HEK293 (cell line): Measurements from ENCODE around the gene WNT8B.

Experiments
- ATF2 ChIP-seq: fragments of 450-650 bp; formaldehyde crosslinking; IDR thresholded peaks from 2 replicates; pipeline ENCODE4 v1.5.1; 2016; ENCODE audit warnings: missing biosample characterization, missing genetic modification characterization, low read depth
- BCL11A ChIP-seq: fragments of 450-650 bp; formaldehyde crosslinking; IDR thresholded peaks from 2 replicates; pipeline ENCODE4 v1.5.1; 2016; ENCODE audit warnings: low read depth, missing biosample characterization, missing genetic modification characterization
- GLIS1 ChIP-seq: fragments of 450-650 bp; formaldehyde crosslinking; IDR thresholded peaks from 2 replicates; pipeline ENCODE4 v1.5.1; 2016; ENCODE audit warnings: missing biosample characterization, missing genetic modification characterization
- HOXC10 ChIP-seq: sonication (generic); formaldehyde crosslinking; IDR thresholded peaks from 2 replicates; pipeline ENCODE4 v1.8.1; 2023; ENCODE audit warnings: mild to moderate bottlenecking, missing genetic modification reagents
- IKZF3 ChIP-seq: fragments of 450-650 bp; IDR thresholded peaks from 2 replicates; pipeline ENCODE4 v1.5.0; 2018; ENCODE audit warnings: missing biosample characterization, mild to moderate bottlenecking, missing genetic modification characterization, moderate library complexity
- KLF1 ChIP-seq: fragments of 450-650 bp; formaldehyde crosslinking; IDR thresholded peaks from 2 replicates; pipeline ENCODE4 v1.5.1; 2016; ENCODE audit warnings: missing biosample characterization, missing genetic modification characterization
- MEIS1 ChIP-seq: sonication (generic); formaldehyde crosslinking; IDR thresholded peaks from 2 replicates; pipeline ENCODE4 v1.8.1; 2022; ENCODE audit warnings: missing genetic modification reagents, mild to moderate bottlenecking, borderline replicate concordance
- PBX3 ChIP-seq: sonication (generic); formaldehyde crosslinking; IDR thresholded peaks from 2 replicates; pipeline ENCODE4 v1.8.1; 2022; ENCODE audit warnings: mild to moderate bottlenecking, moderate library complexity, missing genetic modification reagents
- PRDM1 ChIP-seq: fragments of 450-650 bp; formaldehyde crosslinking; IDR thresholded peaks from 2 replicates; pipeline ENCODE4; 2016; ENCODE audit warnings: missing biosample characterization, missing genetic modification characterization
- SP2 ChIP-seq: fragments of 450-650 bp; formaldehyde crosslinking; IDR thresholded peaks from 2 replicates; pipeline ENCODE4 v1.5.1; 2016; ENCODE audit warnings: missing biosample characterization, missing genetic modification characterization
- SP3 ChIP-seq: fragments of 450-650 bp; formaldehyde crosslinking; IDR thresholded peaks from 2 replicates; pipeline ENCODE4 v1.5.1; 2016; ENCODE audit warnings: missing biosample characterization, missing genetic modification characterization
- ZBTB10 ChIP-seq: fragments of 450-650 bp; formaldehyde crosslinking; IDR thresholded peaks from 2 replicates; pipeline ENCODE4 v1.5.1; 2016; ENCODE audit warnings: missing biosample characterization, missing genetic modification characterization
- ZBTB11 ChIP-seq: fragments of 450-650 bp; formaldehyde crosslinking; conservative IDR thresholded peaks from 2 replicates; pipeline ENCODE4 v1.5.1; 2016; ENCODE audit warnings: low read depth, missing biosample characterization, missing genetic modification characterization
- ZBTB44 ChIP-seq: fragments of 450-650 bp; IDR thresholded peaks from 2 replicates; pipeline ENCODE4 v1.5.1; 2018; ENCODE audit warnings: missing biosample characterization, mild to moderate bottlenecking, missing genetic modification characterization
- ZFP3 ChIP-seq: fragments of 450-650 bp; formaldehyde crosslinking; IDR thresholded peaks from 2 replicates; pipeline ENCODE4 v1.5.1; 2016; ENCODE audit warnings: low read depth, missing biosample characterization, missing genetic modification characterization
- ZNF132 ChIP-seq: fragments of 450-650 bp; formaldehyde crosslinking; IDR thresholded peaks from 2 replicates; pipeline ENCODE4 v1.5.1; 2017; ENCODE audit warnings: missing biosample characterization, missing genetic modification characterization, borderline replicate concordance
- ZNF239 ChIP-seq: fragments of 450-650 bp; formaldehyde crosslinking; IDR thresholded peaks from 2 replicates; pipeline ENCODE4 v1.5.1; 2016; ENCODE audit warnings: missing biosample characterization, missing genetic modification characterization
- ZNF324 ChIP-seq: fragments of 450-650 bp; formaldehyde crosslinking; IDR thresholded peaks from 2 replicates; pipeline ENCODE4 v1.5.1; 2016; ENCODE audit warnings: missing biosample characterization, missing genetic modification characterization
- ZNF514 ChIP-seq: fragments of 450-650 bp; formaldehyde crosslinking; IDR thresholded peaks from 2 replicates; pipeline ENCODE4 v1.5.1; 2016; ENCODE audit warnings: missing biosample characterization, missing genetic modification characterization
- ZNF518A ChIP-seq: fragments of 450-650 bp; formaldehyde crosslinking; conservative IDR thresholded peaks from 2 replicates; pipeline ENCODE4 v1.5.1; 2016; ENCODE audit warnings: low read depth, missing biosample characterization, missing genetic modification characterization
- ZNF560 ChIP-seq: fragments of 450-650 bp; formaldehyde crosslinking; IDR thresholded peaks from 2 replicates; pipeline ENCODE4 v1.5.1; 2017; ENCODE audit warnings: missing biosample characterization, missing genetic modification characterization, borderline replicate concordance
- ZNF585B ChIP-seq: fragments of 450-650 bp; formaldehyde crosslinking; IDR thresholded peaks from 2 replicates; pipeline ENCODE4 v1.5.1; 2016; ENCODE audit warnings: missing biosample characterization, missing genetic modification characterization
- ZNF658 ChIP-seq: fragments of 450-650 bp; formaldehyde crosslinking; IDR thresholded peaks from 2 replicates; pipeline ENCODE4; 2016; ENCODE audit warnings: missing biosample characterization, missing genetic modification characterization
- ZNF670 ChIP-seq: fragments of 450-650 bp; formaldehyde crosslinking; IDR thresholded peaks from 2 replicates; pipeline ENCODE4 v1.5.1; 2016; ENCODE audit warnings: missing biosample characterization, missing genetic modification characterization, low read depth
- ZNF792 ChIP-seq: fragments of 450-650 bp; formaldehyde crosslinking; IDR thresholded peaks from 2 replicates; pipeline ENCODE4 v1.5.1; 2016; ENCODE audit warnings: missing biosample characterization, missing genetic modification characterization

The WNT8B gene

GRCh38 chr10:100482181-100482833, 19.5 kb downstream of the WNT8B start (continued):
- 0 out of 2 replicates have a peak, but pooled peaks have one; percentile 18 for TF ChIP-seq SP3 (tag by site-specific recombination)
- no peak for TF ChIP-seq MEIS1 (CRISPR knock-in tag)
- no peak for TF ChIP-seq HOXC10 (CRISPR knock-in tag)
- TF ChIP-seq BCL11A (tag by site-specific recombination): no peak
- no peak for TF ChIP-seq ZNF792 (tag by site-specific recombination)
- no peak for TF ChIP-seq ZNF658
- TF ChIP-seq SP2 (tag by site-specific recombination): no peak
- 0 out of 2 replicates have a peak, but pooled peaks have one; percentile 19 for TF ChIP-seq ZBTB11
- TF ChIP-seq PBX3 (CRISPR knock-in tag): no peak
- no peak for TF ChIP-seq ATF2 (tag by site-specific recombination)
- no peak; the same call in 1 of the 2 replicates for TF ChIP-seq GLIS1
- TF ChIP-seq ZNF560: no peak
- TF ChIP-seq ZBTB10 (tag by site-specific recombination): no peak
- TF ChIP-seq ZNF518A: no peak
- no peak for TF ChIP-seq ZNF585B (tag by site-specific recombination)
- no peak for TF ChIP-seq KLF1 (tag by site-specific recombination)
- no peak for TF ChIP-seq ZNF514
- TF ChIP-seq PRDM1 (tag by site-specific recombination): peak; percentile 75; the same call in 1 of the 2 replicates
- TF ChIP-seq ZNF132 (tag by site-specific recombination): no peak
- TF ChIP-seq ZNF324: no peak
- TF ChIP-seq ZNF670 (tag by site-specific recombination): no peak
- TF ChIP-seq ZBTB44 (tag by site-specific recombination): peak; percentile 86
- no peak for TF ChIP-seq ZFP3
- no peak for TF ChIP-seq IKZF3 (tag by site-specific recombination)
- no peak for TF ChIP-seq ZNF239 (tag by site-specific recombination)
